ENCODE results near the gene PRR19. TPM values are rescaled to one million over a fixed set of nuclear protein-coding genes. Genes with fewer than 3 reads are reported as not detected.

Gene PRR19
- total RNA-seq, 1 donor from 2014 or later = 0.71 TPM

- H3K4me1 ChIP-seq = no peaks in the 10 kb centered on the region
- H3K36me3 ChIP-seq = peaks cover 27% of the 10 kb centered on the region
- H3K4me3 ChIP-seq = no peak overlapping the region
- no peak for TF ChIP-seq CTCF (IDR thresholded peaks at IDR 0.05)
- intact Hi-C loops (cut with DNase I) = no loop called here
- DNase-seq (no peak), ATAC-seq (peak in 1 of 2 donors; percentile 31)
- no peaks in the 10 kb centered on the region for H3K27me3 ChIP-seq (ENCODE audit: low read depth)
- H3K9me3 ChIP-seq = no peaks in the 10 kb centered on the region
- H3K27ac ChIP-seq = no peak overlapping the region
Observed at GRCh38 chr19:42343344-42344110, 41.6 kb downstream of the PRR19 start.

- ATAC-seq = no peak
Observed at GRCh38 chr19:42344336-42344893, 42.5 kb downstream of the PRR19 start.

DNA sequence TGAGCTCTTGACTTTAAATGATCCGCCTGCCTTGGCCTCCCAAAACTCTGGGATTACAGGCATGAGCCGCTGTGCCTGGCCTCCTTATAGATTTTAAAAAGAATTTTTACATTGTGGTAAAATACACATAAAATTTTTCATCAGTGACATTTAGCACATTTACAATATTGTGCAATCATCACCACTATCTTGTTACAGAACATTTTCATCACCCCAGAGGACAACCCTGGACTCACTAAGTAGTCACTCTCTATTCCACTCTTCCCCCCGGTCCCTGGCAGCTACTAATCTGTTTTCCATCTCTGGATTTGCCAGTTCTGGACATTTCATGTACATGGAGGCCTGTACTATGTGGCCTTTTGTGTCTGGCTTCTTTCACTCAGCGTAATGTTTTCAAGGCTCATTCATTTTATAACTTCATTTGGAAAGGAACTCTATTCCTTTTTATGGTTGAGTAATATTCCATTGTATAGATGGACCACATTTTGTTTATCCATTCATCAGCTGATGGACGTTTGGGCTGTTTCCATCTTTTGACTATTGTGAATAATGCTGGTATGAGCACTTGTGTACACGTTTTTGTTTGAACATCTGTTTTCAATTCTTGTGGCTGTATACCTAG lies 43.4 kb downstream of the PRR19 start:
- no peak overlapping the region for H3K27ac ChIP-seq
- H3K4me3 ChIP-seq = no peak overlapping the region
- intact Hi-C loops (cut with DNase I) = no loop called here
- peaks cover 29% of the 10 kb centered on the region for H3K36me3 ChIP-seq
- no peak for DNase-seq
- no peaks in the 10 kb centered on the region for H3K27me3 ChIP-seq (ENCODE audit: low read depth)
- TF ChIP-seq CTCF (IDR thresholded peaks at IDR 0.05) = no peak
- no peaks in the 10 kb centered on the region for H3K4me1 ChIP-seq
- no peaks in the 10 kb centered on the region for H3K9me3 ChIP-seq
- no peak for ATAC-seq

More at GRCh38 chr19:42344336-42344893, 42.5 kb downstream of the PRR19 start:
- no peak overlapping the region for H3K27ac ChIP-seq
- peaks cover 27% of the 10 kb centered on the region for H3K36me3 ChIP-seq
- no peaks in the 10 kb centered on the region for H3K9me3 ChIP-seq
- H3K27me3 ChIP-seq (ENCODE audit: low read depth) = no peaks in the 10 kb centered on the region
- no peak overlapping the region for H3K4me3 ChIP-seq
- H3K4me1 ChIP-seq = no peaks in the 10 kb centered on the region
- intact Hi-C loops (cut with DNase I) = no loop called here
- no peak for DNase-seq
- no peak for TF ChIP-seq CTCF (IDR thresholded peaks at IDR 0.05)

DNA sequence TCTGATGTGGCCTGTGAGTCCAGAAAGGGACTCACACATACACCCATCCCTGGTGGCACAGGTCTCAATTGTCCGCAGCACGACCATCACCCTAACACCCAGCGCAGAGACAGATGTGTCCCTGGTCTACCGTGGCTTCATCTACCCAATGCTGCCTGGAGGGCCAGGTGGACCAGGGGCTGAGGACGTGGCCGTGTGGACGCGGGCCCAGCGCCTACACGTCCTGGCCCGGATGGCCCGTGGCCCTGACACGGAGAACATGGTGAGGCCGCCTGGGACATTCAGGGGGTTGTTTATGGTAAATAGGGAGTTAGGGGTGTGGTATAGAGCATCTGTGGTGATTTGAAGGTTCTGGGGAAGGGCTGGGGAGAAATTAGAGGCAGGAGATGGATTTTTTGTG lies 46.3 kb downstream of the PRR19 start:
- intact Hi-C loops (cut with DNase I) = no loop called here
- no peak overlapping the region for H3K27ac ChIP-seq
- H3K27me3 ChIP-seq (ENCODE audit: low read depth) = no peaks in the 10 kb centered on the region
- H3K4me3 ChIP-seq = no peak overlapping the region
- no peaks in the 10 kb centered on the region for H3K4me1 ChIP-seq
- DNase-seq (no peak), ATAC-seq (no peak)
- no peaks in the 10 kb centered on the region for H3K9me3 ChIP-seq
- no peak for TF ChIP-seq CTCF (IDR thresholded peaks at IDR 0.05)
- H3K36me3 ChIP-seq = peaks cover 34% of the 10 kb centered on the region

DNA sequence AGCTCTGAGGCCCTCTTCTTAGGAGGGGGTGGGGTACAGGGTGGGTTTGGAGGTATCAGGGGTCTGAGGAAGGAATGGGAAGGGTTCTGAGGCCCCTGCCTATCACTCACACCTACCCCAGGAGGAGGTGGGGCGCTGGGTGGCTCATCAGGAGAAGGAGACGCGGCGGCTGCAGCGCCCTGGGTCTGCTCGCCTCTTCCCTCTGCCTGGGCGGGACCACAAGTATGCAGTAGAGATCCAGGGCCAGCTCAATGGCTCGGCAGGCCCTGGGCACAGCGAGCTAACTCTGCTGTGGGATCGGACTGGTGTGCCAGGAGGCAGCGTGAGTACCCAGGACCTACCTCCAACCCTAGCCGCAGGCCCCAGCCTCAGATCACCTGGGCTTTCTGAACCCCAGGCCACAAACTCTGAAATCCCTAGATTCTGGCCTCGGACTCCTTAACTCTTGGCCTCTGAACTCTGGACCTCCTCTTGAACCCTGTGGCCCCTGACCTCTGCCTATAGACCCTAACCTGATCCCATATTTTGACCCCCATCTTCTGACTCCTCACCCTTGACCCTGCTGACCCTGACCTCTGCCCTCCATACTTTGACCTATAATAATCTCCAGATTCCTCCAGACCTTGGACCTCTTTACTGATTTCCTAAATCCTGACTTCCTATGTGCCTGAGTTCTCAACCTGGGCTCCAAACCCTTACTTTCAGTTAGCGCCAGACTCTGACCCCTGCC lies 47.6 kb downstream of the PRR19 start:
- H3K36me3 ChIP-seq = peaks cover 37% of the 10 kb centered on the region
- no peak for TF ChIP-seq CTCF (IDR thresholded peaks at IDR 0.05)
- H3K27ac ChIP-seq = no peak overlapping the region
- DNase-seq = no peak
- intact Hi-C loops (cut with DNase I) = no loop called here
- no peak for ATAC-seq
- H3K4me3 ChIP-seq = no peak overlapping the region
- H3K9me3 ChIP-seq = no peaks in the 10 kb centered on the region
- H3K4me1 ChIP-seq = no peaks in the 10 kb centered on the region
- no peaks in the 10 kb centered on the region for H3K27me3 ChIP-seq (ENCODE audit: low read depth)
